Activated T-cell treated with anti-CD3 and anti-CD28 coated beads, Interleukin-2, amount 50 U/mL, for 1 hour (primary cell): Measurements from ENCODE around the gene OBP2B.

ENCODE experiments used
- DNase-seq: peaks from one replicate; pipeline ENCODE4 v3.0.0-alpha.2; 2020

OBP2B gene

DNA sequence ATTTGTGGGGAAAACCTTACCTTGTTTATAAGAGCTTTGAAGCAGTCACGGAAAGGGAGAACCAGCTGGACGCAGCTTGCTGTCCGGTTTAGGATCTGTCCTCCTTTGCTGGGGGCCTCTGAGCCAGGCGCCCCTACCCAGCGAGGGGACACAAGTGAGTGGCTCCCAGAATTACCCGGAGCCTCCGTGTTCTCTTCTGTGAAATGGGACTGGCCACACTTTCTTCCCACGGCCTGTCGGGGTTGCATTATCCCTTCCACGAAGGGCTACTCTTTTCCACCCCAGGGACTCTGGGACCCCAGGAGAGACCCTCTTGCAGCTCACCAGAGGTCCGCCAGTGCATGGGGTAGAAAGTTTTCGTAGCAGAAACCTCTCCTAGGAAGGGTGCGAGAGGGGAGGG, 44.9 kb downstream of the OBP2B start:
- no peak for DNase-seq

DNA sequence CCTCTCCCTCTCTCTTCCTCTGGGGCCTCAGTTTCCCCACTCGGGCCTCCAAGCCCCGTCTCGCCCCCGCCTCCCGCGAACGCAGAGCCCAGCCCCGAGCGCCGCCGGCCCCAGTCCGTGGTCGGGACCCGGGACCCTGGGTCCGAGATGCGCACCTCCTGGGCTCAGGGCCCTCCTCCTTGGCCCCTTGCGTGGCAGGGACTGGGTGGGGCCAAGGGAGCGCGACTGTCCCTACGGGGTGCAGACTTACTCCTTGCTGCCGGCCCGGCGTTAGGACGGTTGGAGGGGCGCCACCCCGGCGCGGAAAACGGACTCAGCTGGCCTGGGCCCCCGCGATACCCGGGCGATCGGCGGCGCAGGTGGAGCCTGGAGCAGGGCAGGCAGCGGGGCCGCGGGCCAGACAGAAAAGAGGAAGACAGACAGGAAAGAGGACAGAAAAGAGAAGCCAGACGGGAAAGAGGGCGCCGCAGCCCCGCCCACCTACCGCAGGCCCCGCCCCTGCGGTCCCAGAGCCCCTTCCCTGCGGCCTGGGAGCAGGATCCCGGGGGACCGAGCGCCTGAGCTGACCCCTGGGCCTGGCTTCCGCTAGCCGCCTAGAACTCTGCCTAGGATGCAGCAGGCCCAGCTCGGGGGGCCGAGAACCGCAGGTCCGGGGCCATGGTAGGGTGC, 45.4 kb downstream of the OBP2B start, which contains the start of gene GBGT1:
Gene GBGT1 (minus strand): TSS at position 411 of the 669 bp plus-strand sequence. CDS start 1,502 bp downstream, outside the sequence.
- peak; percentile 57 for DNase-seq

DNA sequence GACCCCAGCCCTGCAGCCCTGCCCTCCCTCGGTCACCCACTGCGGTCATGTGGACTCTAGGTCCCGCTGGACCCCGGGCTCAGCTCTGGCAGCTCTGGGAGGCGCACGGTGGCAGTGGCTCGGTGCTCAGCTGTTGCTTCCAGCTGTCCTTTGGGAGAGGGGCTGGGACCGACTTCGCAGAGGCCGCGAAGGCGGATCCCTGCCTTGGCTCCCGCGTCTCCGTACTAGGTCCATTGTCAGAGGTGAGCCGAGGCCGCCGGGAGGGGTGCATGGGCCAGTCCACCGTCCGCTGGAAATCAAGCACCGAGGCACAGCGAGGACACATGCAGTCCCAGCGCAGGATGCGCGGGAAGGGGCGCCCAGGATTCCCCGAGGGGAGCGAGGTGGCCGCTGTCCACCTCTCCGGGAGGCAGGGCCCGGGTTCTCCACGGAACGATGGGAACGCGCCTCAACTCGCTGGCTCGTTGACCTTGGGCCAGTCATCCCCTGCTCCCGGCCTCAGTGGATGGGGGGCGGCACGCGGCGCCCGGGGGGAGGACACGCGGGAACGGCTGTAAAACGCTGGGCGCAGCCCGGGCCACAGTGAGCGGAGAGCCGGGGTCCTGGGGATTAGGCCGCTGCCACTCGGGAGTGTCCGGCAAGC, 46.1 kb downstream of the OBP2B start:
- no peak for DNase-seq

DNA sequence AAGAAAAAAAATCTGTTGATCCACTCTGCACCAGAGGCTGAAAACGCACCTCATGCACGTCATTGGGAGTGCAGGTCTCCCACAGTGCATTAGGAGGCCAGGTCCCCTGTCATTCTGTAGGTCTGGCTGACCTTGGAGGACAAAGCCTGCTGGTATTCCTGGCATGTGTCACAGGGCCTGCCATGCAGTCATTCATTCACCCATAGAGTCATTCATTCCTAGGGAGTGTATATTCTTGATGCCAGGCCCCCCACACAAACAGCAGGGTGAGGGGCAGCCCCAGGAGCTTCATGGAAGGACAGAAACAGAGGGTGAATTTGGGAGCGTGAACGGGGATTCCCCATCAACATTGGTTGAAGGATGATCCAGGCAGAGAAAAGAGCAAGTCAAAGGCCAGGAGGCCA, 47.5 kb downstream of the OBP2B start:
- no peak for DNase-seq

DNA sequence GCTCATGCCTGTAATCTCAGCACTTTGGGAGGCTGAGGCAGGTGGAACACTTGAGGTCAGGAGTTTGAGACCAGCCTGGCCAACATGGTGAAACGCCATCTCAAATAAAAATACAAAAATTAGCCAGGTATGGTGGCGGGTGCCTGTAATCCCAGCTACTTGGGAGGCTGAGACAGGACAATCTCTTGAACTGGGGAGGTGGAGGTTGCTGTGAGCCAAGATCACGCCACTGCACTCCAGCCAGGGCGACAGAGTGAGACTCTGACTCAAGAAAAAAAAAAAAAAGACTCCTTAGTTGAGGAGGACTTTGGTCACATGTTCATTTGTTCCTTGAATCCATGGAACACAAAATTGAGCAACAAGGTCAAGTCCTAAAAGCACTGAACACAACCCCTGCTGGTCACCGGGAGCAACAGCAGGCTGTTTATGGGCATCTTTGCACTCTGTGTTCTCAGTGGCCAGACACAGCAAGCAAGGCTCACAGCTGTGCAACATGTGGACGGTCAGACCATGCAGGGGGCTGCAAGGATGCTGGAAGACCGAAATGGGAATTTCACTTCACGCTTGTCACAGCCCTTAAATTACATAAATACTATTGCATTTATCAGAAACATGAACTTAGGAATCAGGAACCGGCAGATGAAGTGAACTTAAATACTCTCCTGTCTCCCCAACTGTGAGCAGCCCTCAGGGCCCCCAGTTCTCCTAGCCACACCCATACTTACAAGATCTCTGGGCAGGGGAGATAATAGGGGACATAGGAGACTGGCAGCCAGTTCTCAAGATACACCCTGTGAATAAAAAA, 48.1 kb downstream of the OBP2B start:
- peak; percentile 47 for DNase-seq

DNA sequence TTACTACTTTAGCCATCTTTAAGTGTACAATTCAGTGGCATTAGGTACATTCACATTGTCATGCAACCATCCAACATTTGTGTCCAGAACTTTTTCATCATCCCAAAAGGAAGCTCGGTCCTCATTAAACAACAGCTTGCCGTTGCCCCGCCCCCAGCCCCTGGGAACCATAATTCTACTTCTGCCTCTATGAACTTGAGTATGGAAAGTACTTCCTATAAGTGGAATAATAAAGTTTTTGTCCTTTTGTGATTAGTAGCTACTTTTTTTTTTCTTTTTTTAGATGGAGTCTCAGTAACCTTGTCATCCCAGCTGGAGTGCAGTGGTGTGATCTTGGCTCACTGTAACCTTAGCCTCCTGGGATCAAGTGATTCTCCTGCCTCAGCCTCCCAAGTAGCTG, 50.4 kb downstream of the OBP2B start:
- DNase-seq: no peak
